ENCODE results near the gene GALNT16.

GALNT16 gene

GRCh38 chr14:69345402-69345801 lies 85.4 kb downstream of the GALNT16 start:
- no peak for DNase-seq

GRCh38 chr14:69346710-69347109 lies 86.8 kb downstream of the GALNT16 start:
- no peak for DNase-seq

DNA sequence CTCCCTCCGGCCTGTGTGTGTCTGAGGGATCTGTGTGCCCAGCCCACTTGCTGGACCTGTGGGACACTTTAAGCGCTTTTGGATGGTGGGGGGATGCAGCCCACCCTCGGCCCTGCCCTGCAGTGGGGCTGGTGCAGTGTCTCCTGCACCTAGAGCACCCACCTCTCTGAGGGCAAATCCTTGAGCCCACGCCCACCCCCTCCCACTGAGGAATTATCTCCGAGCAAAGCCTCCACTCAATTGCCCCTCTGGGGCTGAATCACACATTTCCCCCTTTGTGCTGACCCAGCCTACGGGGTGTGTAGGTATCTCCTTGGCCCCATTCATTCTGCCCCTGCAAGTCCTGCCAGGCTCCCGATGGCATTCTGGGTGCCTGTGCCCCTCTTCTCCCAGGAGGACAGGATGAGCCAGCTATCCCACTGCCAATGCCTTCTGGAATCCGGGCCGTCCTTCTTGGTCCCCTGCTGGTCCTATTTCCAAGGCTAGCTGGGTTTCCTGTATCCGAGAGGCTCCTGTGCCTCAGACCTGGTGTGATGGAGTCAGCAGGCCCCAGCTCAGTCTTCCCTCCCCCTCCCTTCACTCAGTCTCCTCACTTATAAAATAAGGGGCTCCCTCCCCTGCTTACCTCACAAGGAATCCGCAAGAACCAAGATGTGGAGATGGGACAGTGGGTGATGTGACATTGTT lies 89.3 kb downstream of the GALNT16 start:
- DNase-seq, result no peak

GRCh38 chr14:69350892-69351291 lies 90.9 kb downstream of the GALNT16 start:
- no peak for DNase-seq

DNA sequence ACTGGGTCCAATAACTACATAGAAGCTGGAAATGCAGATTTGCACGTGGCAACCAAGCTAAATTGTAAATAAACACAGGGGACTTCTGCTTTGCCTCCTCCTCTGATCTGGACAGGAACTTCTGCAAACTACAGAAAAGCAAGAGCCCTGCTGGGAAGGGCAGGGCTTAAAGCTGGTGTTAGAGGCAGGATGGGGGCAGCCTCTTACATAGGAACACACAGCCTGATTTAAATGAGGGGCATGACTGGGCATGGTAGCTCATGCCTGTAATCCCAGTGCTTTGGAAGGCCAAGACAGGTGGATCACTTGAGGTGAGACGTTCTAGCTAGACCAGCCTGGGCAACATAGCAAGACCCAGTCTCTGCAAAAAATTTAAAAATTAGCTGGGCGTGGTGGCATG lies 91.4 kb downstream of the GALNT16 start:
- no peak for DNase-seq

GRCh38 chr14:69351911-69352310 lies 92.0 kb downstream of the GALNT16 start:
- no peak for DNase-seq

DNA sequence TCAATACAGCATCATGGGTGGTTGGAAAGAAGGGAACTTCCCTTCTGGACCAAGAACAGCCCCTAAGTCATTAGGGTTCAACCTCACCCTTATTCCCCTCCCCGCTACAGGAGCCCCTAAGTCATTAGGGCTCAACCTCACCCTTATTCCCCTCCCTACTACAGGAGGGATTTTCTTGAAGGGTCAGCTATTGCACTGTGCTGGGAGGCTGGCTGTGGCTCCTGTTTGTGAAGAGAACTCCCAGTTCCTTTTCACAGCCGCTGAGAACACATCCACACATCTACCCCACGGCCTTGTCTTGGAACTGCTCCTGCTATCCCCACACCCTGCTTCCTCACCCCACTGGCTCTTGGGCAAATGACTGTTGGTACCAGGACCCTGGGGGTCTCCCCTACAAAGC lies 93.2 kb downstream of the GALNT16 start:
- no peak for DNase-seq

GRCh38 chr14:69354383-69355153 lies 94.6 kb downstream of the GALNT16 start:
- DNase-seq, result peak; percentile 16

DNA sequence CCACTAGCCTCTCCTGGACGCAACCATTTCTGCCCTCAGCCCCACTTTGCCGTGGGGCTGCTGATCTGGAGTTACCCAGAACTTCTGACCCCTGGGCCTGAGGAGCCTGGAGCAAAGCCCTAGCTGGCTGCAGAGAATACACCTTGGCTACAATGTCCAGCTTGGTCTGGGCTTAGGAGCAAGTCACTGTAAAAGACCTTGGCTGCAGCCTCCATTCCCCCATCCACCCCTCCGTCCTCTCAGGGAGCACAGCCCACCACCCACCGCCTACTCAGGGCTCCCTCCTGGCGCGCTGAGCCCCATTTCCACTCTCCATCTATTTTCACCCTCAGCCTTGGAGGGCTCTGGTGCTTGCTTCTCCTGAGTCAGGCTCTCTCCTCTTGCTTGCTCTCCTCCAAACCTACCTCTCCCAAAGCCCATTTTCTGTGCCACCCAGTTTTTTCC lies 95.2 kb downstream of the GALNT16 start:
- DNase-seq, result no peak

DNA sequence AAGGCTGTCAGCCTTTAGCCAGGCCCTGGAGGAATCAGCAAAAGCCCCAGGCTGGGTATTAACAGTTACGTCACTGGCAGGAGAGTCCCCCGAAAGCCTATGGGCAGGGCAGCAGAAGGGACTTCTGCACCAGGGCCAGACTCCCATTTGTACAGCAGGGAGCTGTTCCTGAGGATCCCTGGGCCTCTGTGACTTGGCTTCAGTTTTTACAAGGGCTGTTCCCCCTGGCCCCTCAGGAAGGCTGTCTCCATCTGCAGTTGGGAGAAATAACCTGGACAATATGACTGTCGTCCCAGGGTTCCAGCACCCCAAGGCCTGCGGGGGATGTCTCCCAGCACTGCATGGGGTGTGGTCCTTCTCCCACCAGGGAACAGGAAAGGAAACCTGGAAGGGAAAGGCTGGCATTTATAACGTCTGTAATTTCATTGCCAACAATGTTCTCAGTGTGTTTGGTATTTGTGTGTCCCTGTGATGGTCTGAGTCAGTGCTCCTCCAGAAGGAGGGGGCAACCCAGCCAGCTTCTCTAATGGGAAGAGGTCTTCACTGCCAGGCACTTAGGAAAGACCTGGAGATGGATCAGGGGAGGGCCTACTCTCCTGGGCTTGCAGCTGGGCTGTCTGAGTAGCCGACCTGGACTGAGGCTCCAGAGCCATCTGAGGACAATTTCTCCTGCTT lies 95.8 kb downstream of the GALNT16 start:
- DNase-seq, result no peak

- no peak for DNase-seq
These were observed 97.1 kb downstream of the GALNT16 start for GRCh38 chr14:69356903-69357543.

DNA sequence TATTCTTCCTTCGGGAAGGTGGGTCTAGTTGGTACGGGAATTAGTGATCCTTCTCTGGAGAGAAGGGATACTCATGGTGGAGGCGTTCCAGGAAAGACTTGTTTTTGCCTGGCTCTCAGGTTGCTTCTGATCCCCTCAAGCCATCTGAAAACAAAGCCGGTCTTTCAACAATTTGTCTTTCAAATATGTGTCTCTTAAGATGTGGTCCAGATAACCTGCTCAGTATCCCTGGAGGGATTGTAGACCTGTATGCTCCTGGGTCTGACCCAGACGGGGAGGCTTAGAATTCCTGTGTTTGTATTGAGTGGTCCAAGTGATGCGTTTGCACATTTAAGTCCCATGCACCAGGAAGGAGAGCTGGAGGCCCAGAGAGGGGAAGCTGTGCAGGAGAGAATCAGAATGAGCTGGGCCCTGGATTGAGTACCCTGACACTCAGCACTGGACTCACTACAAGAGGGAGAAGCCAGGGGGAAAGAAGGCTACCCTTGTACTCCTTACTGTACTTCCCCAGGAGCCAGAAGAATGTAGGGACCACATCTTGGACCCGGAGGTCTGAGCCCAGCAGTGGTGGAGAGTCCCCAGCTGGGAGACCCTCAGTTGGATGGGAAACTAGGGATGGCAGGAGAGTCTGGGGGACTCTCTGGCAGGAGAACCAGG lies 97.7 kb downstream of the GALNT16 start:
- DNase-seq, result no peak

DNA sequence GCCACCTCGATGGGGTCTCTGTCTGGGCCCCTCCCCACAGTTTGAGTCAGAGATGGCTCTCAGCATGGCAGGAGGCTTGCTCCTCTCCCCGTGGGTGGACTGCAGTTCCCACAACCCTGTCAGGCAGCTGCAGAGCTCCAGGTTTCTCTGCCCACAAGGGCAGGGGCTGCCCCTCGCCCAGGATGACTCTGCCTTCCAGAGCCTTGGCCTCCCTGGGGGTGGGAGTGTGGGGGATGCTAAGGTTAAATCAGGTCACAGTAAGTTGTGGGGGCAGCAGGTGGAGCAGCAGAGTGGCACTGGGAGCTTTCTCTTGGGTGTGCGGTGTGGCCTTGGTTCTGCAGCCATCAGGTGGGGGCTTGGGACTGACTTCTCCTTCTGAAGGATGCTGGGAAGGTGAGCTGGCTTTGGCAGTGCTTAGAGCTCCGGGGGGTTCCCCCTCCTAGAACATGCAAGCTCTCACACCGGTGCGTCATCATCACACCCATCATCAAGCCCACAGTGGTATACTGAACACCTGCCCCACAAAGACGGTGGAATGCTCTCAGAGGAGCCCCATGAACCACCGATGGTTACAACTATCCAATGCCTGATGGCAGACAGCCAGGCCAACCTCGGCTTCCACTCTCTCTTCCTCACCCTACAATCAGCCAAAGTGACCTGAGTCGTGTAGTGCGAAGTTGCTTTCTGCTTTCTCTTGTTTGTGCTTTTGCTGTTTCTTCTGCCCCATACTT lies 98.4 kb downstream of the GALNT16 start:
- no peak for DNase-seq

- DNase-seq, result no peak
These were observed 99.0 kb downstream of the GALNT16 start for GRCh38 chr14:69358966-69359365.

- DNase-seq, result no peak
These were observed 100.6 kb downstream of the GALNT16 start for GRCh38 chr14:69360438-69361108.

DNA sequence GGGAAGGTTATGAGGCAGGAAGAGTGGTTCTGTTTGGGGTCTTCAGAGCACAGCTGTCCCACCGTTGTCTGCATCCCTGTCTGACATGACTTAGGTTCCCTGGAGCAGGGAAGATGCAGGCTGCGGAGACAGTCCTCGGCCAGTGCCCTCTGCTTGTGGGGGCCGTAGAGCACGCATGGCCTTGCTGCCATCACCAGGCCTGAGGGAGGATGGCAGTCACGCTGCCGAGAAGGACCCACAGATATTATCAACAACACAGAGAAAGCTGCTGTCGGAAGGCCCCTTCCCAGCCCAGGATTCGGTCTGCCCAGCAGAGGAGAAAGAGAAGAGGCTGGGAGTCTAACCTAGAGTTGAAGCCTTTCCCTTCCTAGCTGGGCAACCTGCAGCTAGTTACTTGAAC lies 103.1 kb downstream of the GALNT16 start:
- no peak for DNase-seq

GRCh38 chr14:69363964-69364363 lies 104.0 kb downstream of the GALNT16 start:
- no peak for DNase-seq

- no peak for DNase-seq
These were observed 104.4 kb downstream of the GALNT16 start for GRCh38 chr14:69364378-69364777.

GRCh38 chr14:69366069-69366468 lies 106.1 kb downstream of the GALNT16 start:
- no peak for DNase-seq

- no peak for DNase-seq
These were observed 106.8 kb downstream of the GALNT16 start for GRCh38 chr14:69366761-69367160.

DNA sequence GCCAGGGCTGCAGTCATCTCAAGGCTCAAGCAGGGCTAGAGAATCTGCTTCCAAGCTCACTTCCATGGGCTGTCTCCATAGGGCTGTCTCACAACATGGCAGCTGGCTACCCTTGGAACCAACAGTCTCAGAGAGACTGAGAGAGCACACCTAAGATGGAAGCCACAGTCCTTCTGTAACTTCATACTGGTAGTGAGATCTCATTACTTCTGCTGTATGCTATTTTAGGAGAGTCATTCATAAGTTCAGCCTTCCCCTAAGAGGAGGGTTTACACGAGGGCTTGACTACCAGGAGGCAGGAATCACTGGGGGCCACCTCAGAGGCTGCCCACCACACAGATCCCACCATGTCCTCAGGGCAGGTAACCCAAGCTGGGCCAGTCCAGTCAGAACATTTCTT lies 108.4 kb downstream of the GALNT16 start:
- DNase-seq, result no peak

Data from T-helper 9 cell (primary cell).